DND-41 (cell line): Measurements from ENCODE around the gene ALPK3.

ENCODE experiments used
- ATAC-seq: fragments of 200-7000 bp; cut with Tn5 transposase; 3 replicates; pipeline ENCODE4 v1.9.1; 2021; ENCODE audit warnings: low read depth; ENCODE audit not compliant: insufficient read depth
- DNase-seq: peaks from one replicate; pipeline ENCODE4 v3.0.0-alpha.2; 2020
- H2AFZ ChIP-seq: 2 replicates; pipeline ENCODE4 v1.6.0; 2012; ENCODE audit warnings: low read depth, low read length
- H3K27ac ChIP-seq: 2 replicates; pipeline ENCODE4 v1.5.1; 2012; ENCODE audit warnings: low read length, inconsistent platforms
- H3K27me3 ChIP-seq: fragments of 200-600 bp; sonication (generic); 2 replicates; pipeline ENCODE4 v1.6.0; 2012; ENCODE audit warnings: low read length, mild to moderate bottlenecking, inconsistent platforms; ENCODE audit not compliant: insufficient read depth, poor library complexity
- H3K36me3 ChIP-seq: 2 replicates; pipeline ENCODE4 v1.5.1; 2012; ENCODE audit warnings: low read length, inconsistent platforms; ENCODE audit not compliant: insufficient read depth
- H3K4me1 ChIP-seq: 2 replicates; pipeline ENCODE4 v1.5.1; 2012; ENCODE audit warnings: mild to moderate bottlenecking, low read length; ENCODE audit not compliant: insufficient read depth
- H3K4me2 ChIP-seq: 2 replicates; pipeline ENCODE4 v1.6.0; 2012; ENCODE audit warnings: mild to moderate bottlenecking, moderate library complexity, low read length, inconsistent platforms; ENCODE audit not compliant: insufficient read depth
- H3K4me3 ChIP-seq, 2 experiments: fragments of 200-600 bp in 1 of 2; shearing (Covaris generic) in 1 of 2; 2 replicates each; pipeline ENCODE4 v1.5.1; 2012 to 2016; ENCODE audit warnings: inconsistent platforms in 2 of 2, low read length in 2 of 2, mild to moderate bottlenecking in 2 of 2, low read depth in 1 of 2, moderate library complexity in 1 of 2
- H3K79me2 ChIP-seq: 2 replicates; pipeline ENCODE4 v1.6.0; 2012; ENCODE audit warnings: low read length, inconsistent platforms; ENCODE audit not compliant: insufficient read depth
- H3K9ac ChIP-seq: 2 replicates; pipeline ENCODE4 v1.6.0; 2012; ENCODE audit warnings: low read depth, mild to moderate bottlenecking, inconsistent platforms, low read length, moderate library complexity
- H3K9me3 ChIP-seq: 2 replicates; pipeline ENCODE4 v1.5.1; 2012; ENCODE audit warnings: low read length, moderate library complexity, mild to moderate bottlenecking, inconsistent platforms; ENCODE audit not compliant: insufficient read depth, severe bottlenecking
- H4K20me1 ChIP-seq: 2 replicates; pipeline ENCODE4 v1.6.0; 2012; ENCODE audit warnings: low read length; ENCODE audit not compliant: insufficient read depth
- EZH2 ChIP-seq: IDR thresholded peaks from 3 replicates; pipeline ENCODE4 v1.6.1; 2012; ENCODE audit warnings: borderline replicate concordance, low read depth, mild to moderate bottlenecking, moderate library complexity, low read length, inconsistent platforms; ENCODE audit not compliant: severe bottlenecking
- TF ChIP-seq, protein P1 (sequence below): IDR thresholded peaks from 2 replicates; pipeline ENCODE4 v1.5.1; 2012; ENCODE audit warnings: borderline replicate concordance, low read length, moderate library complexity, mild to moderate bottlenecking; ENCODE audit not compliant: poor library complexity, severe bottlenecking; ENCODE audit errors: extremely low read depth

Gene ALPK3

GRCh38 chr15:84798436-84798946, 18.7 kb upstream of the ALPK3 start:
- Histone ChIP-seq H3K4me2 (no peak overlapping the region), H3K4me1 (no peaks in the 10 kb centered on the region), H3K36me3 (peaks cover 71% of the 10 kb centered on the region), H3K79me2 (no peaks in the 10 kb centered on the region), H3K4me3 (no peak overlapping the region), H3K27me3 (no peaks in the 10 kb centered on the region), H3K9ac (no peak overlapping the region), H3K9me3 (no peaks in the 10 kb centered on the region), H4K20me1 (0 out of 2 replicates have a peak, but pooled peaks cover 13% of the 10 kb centered on the region), H2AFZ (no peak overlapping the region), H3K27ac (no peak overlapping the region)
- ATAC-seq, result no peak
- TF ChIP-seq, protein P1, sequence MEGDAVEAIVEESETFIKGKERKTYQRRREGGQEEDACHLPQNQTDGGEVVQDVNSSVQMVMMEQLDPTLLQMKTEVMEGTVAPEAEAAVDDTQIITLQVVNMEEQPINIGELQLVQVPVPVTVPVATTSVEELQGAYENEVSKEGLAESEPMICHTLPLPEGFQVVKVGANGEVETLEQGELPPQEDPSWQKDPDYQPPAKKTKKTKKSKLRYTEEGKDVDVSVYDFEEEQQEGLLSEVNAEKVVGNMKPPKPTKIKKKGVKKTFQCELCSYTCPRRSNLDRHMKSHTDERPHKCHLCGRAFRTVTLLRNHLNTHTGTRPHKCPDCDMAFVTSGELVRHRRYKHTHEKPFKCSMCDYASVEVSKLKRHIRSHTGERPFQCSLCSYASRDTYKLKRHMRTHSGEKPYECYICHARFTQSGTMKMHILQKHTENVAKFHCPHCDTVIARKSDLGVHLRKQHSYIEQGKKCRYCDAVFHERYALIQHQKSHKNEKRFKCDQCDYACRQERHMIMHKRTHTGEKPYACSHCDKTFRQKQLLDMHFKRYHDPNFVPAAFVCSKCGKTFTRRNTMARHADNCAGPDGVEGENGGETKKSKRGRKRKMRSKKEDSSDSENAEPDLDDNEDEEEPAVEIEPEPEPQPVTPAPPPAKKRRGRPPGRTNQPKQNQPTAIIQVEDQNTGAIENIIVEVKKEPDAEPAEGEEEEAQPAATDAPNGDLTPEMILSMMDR, result no peak
- TF ChIP-seq EZH2, result no peak
- no peak for DNase-seq

GRCh38 chr15:84799511-84800187, 17.5 kb upstream of the ALPK3 start:
- TF ChIP-seq EZH2, result no peak
- TF ChIP-seq, protein P1, result no peak
- H3K36me3 ChIP-seq, result peaks cover 75% of the 10 kb centered on the region
- ATAC-seq, result no peak

DNA sequence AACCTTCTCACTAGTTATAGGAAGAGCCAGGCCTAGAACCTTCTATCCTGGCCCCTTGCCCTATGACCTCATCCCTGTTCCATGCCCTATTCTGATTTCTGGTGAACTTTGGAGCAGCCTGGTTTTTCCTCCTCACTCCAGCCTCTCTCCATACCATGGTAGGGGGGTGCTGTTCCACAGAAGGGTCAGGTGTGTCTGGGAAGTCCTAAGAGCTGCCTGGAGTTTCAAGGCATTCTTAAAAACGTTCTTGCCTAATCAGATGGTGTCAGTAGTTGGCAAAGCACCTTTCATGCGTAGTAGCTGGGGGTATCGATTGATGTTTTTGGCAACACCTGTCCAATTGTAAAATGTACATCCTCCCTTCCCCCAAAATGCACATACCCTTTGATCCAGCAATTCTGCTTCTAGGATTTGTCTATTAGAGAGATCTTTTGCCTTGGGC, 16.8 kb upstream of the ALPK3 start:
- TF ChIP-seq, protein P1, result no peak
- no peak for TF ChIP-seq EZH2
- Histone ChIP-seq H3K9ac (no peak overlapping the region), H3K4me1 (no peaks in the 10 kb centered on the region), H3K4me3 (no peak overlapping the region), H3K27me3 (no peaks in the 10 kb centered on the region), H3K4me2 (no peak overlapping the region), H4K20me1 (0 out of 2 replicates have a peak, but pooled peaks cover 13% of the 10 kb centered on the region), H3K79me2 (no peaks in the 10 kb centered on the region), H2AFZ (no peak overlapping the region), H3K9me3 (no peaks in the 10 kb centered on the region), H3K36me3 (peaks cover 75% of the 10 kb centered on the region), H3K27ac (no peak overlapping the region)
- ATAC-seq (no peak), DNase-seq (no peak)

More at GRCh38 chr15:84799511-84800187, 17.5 kb upstream of the ALPK3 start:
- Histone ChIP-seq H3K4me2 (no peak overlapping the region), H3K27ac (no peak overlapping the region), H3K79me2 (no peaks in the 10 kb centered on the region), H3K27me3 (no peaks in the 10 kb centered on the region), H3K9me3 (no peaks in the 10 kb centered on the region), H2AFZ (no peak overlapping the region), H3K4me3 (no peak overlapping the region), H3K9ac (no peak overlapping the region), H3K4me1 (no peaks in the 10 kb centered on the region), H4K20me1 (0 out of 2 replicates have a peak, but pooled peaks cover 13% of the 10 kb centered on the region)
- DNase-seq, result no peak
